CD4-positive, alpha-beta T cell treated with Interleukin-6 at 100 ng/mL for 8 hours (primary cell): ENCODE results near the gene PLA1A.

Experiments
- DNase-seq: peaks from one replicate; pipeline ENCODE4 v3.0.0-alpha.2; 2020; ENCODE audit warnings: mixed read lengths, low spot score

The PLA1A gene

DNA sequence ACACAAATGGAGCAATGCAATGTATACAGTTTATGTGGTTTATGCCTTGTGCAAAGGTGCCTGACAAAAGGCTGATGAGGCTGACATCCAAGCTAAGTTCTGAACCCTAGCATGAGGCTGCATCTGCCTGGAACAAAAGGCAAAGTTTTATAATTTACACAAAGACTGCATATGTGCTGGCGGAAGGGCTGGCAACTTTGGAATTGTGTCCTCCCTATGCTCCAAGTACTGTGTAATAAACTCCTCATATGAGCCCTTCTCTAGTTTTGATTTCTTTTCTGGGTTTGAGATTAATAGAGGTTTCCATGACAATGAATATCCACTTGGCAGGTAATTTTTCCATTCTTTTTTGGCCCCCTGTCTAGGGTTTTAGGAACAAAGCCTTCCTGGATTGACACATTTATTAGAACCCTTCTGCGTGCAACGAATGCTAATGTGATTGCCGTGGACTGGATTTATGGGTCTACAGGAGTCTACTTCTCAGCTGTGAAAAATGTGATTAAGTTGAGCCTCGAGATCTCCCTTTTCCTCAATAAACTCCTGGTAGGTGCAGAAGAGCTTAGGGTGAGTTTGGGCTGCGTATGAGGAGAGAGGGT lies 10.8 kb downstream of the PLA1A start:
- DNase-seq: no peak

DNA sequence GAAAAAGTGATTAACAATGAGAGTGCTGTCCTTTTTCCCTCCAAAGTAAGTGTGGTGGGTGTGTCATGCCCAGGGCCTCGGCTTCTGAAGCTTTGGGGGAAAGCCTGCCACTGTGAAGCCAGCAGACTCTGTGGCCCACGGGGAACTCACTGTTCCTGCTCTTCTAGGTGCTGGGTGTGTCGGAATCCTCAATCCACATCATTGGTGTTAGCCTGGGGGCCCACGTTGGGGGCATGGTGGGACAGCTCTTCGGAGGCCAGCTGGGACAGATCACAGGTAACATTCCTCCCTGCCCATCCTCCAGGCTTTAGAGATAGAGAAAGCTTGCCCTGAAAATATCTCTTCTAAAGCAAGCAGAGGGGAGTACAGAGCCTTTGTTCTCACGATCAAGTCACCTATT lies 11.6 kb downstream of the PLA1A start:
- no peak for DNase-seq

DNA sequence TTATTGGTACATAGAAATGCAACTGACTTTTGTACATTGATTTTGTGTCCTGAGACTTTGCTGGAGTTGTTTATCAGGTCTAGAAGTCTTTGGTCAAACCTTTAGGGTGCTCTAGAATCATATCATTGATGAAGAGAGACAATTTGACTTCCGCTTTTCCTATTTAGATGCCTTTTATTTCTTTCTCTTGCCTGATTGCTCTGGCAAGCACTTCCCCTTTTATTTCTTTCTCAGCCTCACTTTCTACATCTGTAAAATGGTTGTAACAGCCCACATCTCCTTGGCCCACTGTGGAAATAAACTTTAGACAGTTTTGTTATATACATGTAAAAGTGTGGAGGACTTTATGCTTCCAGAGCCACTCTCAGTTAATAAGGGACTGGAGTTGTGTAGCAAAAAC lies 14.0 kb downstream of the PLA1A start:
- no peak for DNase-seq

DNA sequence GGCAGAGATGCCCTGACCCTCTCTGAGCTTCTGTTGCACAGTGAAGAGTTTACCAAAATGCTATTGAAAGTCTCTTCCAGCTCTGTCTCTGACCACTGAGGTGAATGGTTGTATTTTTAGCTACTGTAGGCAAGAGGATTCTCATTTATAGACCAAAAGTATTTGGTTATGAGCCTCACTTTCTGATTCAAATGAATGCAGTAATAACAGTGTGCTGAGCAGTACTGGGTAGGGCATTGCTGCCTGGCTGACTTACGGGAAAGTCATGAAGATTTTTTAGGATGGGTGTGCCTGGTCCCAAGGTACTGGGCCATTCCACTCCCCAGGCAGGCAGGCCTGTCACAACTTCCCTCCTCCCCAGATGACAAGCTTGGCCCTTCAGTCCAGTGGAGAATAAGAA lies 15.5 kb downstream of the PLA1A start:
- no peak for DNase-seq

DNA sequence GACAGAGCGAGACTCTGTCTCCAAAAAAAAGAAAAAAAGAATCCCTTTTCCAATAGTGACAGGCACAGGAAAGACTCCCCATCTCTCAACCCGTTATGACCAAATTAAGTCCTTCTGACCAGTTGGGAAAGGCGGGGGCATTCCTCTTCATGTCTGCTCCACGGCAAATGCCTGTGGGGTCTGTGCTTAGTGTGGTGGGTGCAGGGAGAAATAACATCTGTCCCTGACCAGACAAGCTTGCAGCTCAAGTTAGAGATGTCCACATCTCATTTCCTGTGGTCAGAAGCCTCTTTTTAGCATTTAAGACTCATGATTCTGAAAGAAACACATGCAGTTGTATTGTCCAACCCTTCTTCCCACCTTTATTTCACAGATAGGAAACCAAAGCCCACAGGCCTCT lies 16.2 kb downstream of the PLA1A start:
- no peak for DNase-seq

DNA sequence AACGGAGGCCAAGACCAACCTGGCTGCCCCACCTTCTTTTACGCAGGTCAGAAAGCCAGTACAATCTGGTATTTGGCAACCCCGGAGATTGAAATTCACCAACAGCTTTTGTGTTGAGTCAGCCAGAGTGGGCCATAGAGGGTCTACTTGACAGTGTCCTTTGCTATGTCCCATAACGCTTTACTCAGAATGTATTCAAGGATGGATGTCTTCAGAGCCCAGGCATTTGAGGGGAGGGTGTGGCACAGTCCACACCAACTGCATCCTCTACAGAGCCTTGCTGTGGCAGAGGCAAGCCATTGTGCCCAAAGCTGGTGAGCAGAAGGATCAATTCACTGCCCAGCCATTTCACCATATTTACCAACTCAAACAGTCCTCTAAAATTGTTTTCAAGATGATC lies 18.4 kb downstream of the PLA1A start:
- DNase-seq: no peak

DNA sequence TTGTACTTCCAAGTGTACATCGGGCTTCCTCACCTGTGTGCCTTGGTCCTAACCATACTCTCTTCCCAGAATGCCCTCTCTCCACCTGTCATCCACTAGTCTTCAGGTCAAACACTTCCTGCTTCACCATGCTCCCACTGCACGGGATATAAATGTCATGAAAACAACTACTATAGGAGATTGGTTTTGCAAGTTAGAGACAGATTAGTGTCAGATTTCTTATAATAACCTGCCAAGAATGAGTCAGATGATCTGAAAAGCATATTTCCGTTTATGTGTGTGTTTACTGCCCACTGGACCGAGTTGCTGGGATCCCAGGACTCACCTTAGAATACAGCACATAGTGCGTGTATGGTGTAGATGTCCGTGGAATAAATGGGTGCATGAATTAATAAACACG lies 21.4 kb downstream of the PLA1A start:
- no peak for DNase-seq

DNA sequence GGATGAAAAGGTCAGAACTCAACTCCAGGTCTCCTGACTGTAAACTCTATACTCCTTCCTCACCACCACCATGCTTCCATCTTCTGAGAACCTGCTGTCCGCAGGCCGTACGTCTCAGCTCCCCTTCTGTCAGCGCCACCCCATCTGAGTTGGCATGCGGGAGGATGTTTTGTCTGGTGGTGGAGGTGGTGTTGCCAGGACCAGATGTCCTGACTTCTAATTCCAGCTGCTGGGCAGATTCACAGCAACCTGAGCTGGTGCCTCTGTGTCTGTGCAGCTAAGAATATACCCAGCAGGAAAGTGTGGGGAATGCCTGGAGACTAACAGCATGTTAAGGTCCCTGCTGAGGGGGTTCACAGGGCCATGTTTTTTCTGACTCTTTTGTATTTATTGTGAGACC lies 23.2 kb downstream of the PLA1A start:
- DNase-seq: no peak

DNA sequence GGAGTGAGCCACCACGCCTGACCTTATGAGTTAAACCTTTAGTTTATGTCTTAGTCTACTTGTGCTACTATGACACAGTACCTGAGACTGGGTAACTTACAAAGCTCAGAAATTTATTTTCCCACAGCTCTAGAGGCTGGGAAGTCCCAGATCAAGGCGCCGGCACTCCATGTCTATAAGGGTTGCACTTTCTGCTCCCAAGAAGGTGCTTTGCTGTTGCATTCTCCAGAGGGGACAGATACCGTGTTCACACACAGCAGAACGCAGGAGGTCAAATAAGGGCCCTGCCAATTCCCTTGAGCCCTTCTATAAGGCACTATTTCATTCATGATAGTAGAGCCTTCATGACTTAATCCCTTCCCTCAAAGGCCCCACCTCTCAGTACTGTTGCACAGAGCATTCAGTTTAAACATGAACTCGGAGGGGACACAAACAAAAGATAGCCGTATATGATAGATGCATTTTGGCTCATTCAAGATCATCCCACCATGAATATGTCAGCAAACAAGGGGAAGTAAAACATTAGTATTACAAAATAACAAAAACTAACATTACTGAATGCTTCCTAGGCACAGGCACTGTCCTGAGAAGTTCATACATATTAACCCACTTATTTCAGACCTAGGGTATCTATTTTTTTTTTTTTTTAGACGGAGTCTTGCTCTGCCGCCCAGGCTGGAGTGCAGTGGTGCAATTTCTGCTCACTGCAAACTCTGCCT lies 26.5 kb downstream of the PLA1A start:
- no peak for DNase-seq

DNA sequence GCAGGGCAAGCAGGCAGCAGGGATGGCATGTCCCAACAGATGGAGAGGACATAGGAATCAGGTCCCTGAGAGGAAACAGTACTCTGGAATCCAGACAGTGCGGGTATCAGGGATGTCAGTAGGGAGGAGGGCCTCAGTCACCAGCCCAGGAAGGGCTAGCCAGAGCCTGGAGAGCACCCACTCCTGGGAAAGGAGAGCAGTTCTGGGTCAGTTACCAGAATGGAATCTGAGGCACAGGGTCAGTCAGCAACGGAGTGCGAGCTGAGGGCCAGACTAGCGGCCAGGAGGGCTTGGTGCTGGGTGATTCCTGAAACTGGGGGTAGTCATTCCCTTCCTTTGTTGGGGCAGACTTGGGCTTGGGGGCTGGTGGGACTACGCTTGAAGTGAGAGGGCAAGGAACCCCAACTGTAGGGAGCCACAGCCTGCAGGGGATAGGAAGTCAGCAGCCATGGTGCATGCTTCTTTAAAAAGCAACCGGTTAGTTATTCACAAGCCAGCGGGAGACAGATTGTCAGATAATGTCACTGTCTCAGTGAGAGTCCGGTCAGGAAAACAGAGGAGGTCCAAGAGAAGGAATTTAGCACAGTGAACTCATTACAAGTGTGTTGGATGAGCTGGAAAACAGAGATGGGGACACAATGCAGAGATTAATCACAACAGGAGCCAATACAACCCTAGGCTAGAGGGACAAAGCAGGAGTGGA lies 27.9 kb downstream of the PLA1A start:
- no peak for DNase-seq

DNA sequence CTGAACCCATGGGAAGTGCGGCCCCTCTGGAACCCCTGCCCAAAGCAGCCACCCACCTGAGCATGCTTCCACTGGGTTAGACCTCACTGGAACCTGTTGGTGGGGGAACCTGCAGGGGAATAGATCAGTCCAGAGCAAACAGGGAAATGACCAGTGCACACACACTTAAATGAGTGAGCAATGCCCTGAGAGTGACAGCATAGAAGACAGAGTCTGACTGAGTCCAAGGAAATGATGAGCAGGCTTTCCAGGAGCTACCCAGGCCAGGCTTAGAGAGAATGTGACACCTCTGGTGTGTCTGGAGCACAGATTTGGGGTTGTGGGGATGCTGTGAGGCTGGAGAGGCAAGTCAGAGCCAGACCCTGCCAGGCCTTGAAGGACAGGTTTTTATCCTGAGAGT lies 28.5 kb downstream of the PLA1A start:
- no peak for DNase-seq

DNA sequence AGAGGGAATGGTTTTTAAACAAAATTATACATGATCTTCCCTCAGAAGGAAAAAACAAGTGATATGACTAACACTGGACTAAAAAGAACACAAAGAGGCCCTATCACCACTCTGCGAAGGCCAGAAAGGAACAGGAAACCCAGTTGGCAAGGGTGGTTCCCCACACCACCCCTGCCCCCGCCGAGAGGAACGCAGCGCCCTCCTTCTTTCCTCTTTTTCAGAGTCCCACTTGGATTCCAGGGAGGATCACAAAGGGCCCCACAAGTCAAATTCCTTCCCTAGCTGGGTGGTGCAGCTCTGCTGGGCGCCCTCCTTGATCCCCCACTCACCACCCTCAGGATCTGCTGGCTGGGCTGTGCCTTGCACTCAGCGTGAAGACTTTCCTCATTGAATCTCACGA lies 29.8 kb downstream of the PLA1A start:
- DNase-seq: peak; percentile 21

DNA sequence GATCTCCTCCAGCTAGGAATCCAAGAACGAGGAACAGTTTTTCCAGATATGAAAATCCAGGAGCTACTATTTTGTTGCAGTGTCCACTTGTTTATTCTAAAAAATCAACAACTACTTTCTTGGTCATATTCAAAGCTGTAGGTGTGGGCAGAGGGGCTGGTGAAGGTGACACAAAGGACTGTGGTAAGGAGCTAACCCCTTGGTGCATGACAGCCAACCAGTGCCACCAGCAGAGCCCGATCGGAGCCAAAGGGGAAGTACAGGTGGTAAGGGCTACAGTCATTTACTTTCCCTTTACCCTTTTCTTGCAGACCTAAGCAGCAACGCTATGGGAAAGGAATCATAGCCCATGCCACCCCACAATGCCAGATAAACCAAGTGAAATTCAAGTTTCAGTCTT lies 30.7 kb downstream of the PLA1A start:
- no peak for DNase-seq

DNA sequence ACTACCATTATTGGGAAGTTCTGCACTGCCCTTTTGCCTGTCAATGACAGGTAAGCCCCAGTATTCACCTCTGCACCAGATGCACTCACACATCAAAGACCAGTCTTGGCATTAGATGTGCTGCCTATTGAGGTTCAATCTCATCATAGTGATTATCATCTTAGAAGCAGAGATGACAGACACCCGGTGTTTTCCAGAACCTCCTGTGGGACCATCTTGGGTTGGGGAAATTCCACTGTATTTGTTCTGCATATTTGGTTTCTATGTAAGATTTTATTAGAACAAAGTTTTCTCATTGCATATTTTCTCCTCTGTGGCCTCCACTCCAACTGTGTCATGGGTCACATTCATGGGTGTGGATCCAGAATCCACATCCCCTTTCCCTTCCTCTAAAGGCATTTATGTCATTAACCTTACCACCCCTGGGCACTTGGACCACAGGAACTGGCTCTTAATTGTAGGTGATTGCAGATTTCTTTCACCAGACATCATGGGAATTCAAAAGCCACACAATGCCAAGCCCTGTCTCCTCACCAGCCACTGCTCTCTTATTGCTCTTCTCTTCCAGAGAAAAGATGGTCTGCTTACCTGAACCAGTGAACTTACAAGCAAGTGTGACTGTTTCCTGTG lies 31.2 kb downstream of the PLA1A start:
- no peak for DNase-seq

DNA sequence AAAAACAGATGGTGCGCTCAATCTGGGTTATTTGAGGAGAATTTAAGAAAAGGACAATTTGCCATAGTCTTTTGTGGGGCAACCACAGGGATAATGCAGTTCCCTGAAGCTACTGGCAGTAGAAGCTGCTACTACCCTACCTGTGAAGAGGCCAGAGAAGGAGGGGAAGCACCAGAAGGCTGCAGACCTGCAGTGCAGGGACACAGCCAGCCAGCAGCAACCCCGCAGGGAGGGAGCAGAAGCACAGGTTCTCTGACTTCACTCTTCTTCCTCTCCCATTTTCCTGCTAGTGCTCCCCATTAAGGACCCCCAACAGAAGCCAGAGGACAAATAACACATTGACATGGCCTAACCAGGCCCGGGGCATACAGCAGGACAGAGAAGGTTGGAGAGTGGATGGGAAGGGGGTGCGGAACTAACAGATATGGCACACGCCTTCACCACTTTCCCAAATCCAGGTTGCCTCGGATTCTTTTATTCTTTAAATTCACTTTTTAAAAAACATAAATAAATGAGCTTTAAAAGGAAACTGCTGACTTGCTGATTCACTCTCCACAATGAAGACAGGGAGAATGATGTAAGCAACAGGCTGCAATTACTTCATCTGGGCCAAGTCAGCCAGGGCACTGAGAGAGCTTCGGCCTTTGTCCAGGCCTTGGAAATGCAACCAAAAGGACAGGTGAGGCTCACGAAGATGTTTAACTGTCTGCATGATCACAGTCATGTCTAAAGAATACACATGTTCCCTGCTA lies 32.6 kb downstream of the PLA1A start:
- no peak for DNase-seq

DNA sequence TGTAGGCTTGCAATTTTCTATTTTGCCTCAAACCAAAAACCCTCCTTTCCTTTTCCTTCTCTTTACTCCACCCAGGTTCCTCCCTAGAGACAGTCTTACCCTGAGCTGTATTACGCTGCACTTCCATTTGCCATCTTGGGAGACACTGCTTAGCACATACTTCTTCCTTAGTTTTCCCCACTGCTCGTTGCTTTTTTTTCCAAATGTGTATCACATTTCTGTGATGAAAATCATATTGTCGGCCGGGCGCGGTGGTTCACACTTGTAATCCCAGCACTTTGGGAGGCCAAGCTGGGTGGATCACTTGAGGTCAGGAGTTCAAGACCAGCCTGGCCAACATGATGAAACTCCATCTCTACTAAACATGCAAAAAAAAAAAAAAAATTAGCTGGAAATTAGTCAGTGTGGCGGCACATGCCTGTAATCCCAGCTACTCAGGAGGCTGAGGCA lies 33.2 kb downstream of the PLA1A start:
- DNase-seq: no peak

DNA sequence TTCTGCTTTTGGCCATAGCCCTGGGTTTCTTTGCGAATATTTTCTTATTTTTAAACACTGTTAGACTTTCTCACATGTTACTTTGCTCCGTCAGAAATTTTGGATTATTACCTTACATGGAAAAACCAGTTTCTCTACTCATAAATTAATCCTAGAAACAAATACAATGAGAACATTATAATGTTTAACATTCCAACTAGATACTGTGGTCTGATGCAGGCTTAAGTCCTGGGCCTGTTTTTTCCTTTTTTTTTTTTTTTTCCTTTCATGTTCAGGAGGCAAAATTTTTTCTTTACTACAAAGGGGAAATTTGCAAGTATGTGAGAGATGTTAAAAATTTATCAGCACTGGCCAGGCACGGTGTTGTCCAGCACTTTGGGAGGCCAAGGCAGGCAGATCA lies 33.8 kb downstream of the PLA1A start:
- DNase-seq: no peak

DNA sequence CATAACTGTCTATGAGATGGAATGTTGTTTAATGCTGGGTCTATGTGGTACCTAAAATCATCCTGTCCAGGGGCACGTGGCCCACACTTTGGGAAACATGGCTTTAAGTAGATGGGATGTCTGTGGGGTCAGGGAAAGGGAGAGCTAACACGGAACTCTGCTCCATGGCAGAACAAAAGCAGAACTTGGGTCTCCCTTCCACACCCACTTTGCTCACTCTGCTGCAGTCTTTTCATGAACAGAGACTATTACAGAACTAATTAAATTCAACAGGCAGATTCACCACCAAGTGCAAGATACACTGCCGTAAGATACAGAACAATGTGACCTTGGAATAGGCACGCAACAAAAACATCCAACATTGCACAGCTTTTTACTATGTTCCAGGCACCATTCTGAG lies 34.5 kb downstream of the PLA1A start:
- DNase-seq: no peak

DNA sequence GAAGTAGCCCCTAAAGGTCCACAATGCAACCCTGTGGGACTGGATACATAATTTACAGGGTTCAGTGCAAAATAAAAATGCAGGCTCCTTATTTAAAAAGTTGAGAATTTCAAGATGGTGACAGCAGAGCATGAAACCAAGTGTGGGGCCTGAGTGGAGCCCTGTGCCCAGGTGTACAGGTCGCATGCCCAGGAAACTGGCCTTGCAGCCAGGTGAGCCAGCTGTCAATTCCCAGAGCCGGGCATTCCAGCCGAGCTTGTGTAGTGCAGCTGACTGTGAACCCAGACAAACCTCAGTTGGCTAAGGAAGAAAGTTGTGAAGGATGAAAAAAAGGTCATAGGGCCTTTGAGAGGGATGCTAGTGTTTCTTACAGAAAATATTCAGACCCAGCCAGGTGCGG lies 35.1 kb downstream of the PLA1A start:
- no peak for DNase-seq

DNA sequence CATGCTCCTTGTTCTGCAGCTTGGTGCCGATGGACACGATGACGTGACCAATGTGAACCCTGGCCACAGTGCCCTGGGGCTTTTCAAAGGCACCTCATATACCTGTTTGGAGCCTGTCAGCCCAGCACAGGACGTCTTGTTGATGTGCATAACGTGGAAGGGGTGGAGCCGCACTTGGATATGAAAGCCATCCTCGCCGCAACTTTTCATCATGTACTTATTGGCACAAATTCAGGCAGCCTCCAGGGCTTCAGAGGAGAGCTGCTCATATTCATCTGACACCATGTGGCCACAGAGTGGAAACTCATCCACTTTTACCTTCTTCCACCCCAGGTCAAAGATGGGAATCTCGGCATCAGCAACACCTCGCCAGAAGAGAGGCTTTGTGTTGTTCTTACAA lies 38.0 kb downstream of the PLA1A start:
- DNase-seq: no peak

DNA sequence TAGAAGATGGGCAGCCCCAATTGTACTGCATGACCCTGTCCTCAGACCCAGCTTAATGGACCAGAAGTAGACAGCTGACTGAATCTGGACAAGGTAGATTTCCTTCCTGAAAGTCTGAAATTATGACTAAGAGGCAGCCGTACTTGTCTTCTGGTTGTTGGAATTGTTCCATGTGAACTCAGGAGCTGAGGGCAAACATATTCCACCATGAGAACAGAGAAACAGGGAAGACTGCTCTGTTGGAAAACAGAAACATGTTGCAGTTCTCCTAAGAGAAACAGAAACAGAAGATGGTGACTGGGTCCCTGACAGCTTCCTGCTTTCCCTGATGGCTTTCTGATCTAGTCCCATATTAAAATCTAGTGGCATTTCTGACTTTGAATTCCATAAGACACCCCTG lies 38.6 kb downstream of the PLA1A start:
- no peak for DNase-seq

DNA sequence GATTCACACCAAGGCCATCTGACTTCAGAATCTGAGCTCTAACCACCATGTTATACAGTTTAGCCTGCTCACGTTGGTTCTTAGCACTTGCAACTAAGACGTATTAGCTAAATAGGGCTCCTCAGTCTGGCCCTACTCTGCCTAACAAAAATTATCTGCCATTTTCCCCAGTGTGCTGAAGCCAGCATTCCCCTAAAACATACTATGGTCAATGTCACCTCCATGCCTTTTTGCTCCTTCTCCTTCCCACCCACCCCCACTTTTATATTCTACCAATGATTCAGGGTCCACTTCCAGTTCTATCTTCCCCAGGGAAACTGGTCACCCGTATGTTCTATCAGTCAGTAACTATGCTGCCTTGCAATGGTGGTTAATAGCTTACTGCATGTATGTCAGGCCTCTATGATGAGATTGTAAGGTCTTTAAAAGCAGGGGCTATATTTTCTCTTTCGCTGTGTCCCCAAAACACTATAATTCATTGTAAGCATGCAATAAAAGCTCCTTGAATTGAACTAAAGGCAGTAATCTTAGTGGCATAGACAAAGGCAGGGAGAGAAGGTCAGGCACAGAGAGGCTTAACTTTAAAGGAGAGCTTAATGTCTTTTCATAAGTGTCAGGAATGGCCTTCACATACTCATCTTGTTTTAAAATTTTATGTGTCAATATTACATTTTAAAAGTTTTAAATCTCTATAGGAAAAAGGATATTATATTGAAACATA lies 39.4 kb downstream of the PLA1A start:
- no peak for DNase-seq
